Adipose tissue (tissue), 3 donors: Measurements from ENCODE around the gene SCAMP2. TPM values are rescaled to one million over a fixed set of nuclear protein-coding genes. Genes with fewer than 3 reads are reported as not detected.
"Not testable (repeated sequence)": the region's sequence is repeated elsewhere in the genome, so short reads cannot be mapped to it uniquely, and the experiment has no call there.

Experiments used
- H3K27ac ChIP-seq: one replicate; pipeline ENCODE4 v1.5.1; 2013; ENCODE audit warnings: low read depth, low read length
- WGBS, 3 donors: extraction: QIAGEN DNeasy Blood & Tissue Kit; methylation state at CpG; one replicate each; pipeline ENCODE4 v1.1.7; 2013; 5-methylcytosine and 5-hydroxymethylcytosine counted together
- polyA plus RNA-seq, 3 donors: library from polyadenylated mRNA; stranded (reverse); fragments of 200-250 nt; gene quantifications; one replicate each; pipeline ENCODE4 v1.2.3, GENCODE V29; 2013
- donor health status: healthy with polysubstance abuse.
- donor health status: Bipolar disorder and iron deficiency.
- donor health status: healthy.

Gene SCAMP2
- polyA plus RNA-seq, 3 donors = 26.3 to 48.1 (median 34.8) TPM

DNA sequence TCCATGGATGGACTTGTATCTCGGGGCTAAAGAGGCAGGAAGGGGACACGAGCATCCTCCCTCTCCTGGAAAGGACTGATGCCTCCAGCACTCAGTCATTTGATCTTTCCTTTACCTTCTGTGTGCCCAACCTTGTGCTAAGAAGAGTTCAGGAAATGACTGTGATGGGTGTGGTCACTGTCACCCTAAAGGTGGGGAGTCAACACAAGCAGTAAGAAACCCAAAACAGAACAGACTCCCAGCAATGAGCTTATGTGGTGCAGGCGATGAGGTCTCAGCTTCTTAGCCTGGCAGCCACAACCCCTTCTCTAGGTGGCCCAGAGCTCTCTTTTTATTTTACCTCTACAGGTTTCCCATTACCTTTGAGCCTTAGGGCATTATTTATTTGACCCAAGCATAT, 20.5 kb upstream of the SCAMP2 start:
- H3K27ac ChIP-seq = no peak overlapping the region
- 80 to 90% (median 87%) methylated on average over 3 of the region's 3 CpGs for WGBS, 3 donors

DNA sequence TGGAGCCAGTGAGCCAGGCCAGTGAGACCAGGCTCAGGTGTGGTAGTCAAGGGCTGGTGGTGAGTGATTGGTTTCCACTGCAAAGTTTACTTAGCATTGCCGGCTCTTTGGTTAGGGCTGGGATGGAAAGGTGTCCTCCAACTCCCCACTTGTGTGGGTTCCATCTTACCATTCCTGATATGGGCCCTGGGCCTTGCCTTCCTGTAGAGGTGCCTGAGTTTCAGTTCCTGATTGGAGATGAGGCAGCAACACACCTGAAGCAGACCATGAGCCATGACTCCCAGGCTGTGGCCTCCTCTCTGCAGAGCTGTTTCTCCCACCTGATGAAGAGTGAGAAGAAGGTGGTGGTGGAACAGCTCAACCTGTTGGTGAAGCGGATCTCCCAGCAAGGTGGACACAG, 19.8 kb upstream of the SCAMP2 start:
- H3K27ac ChIP-seq = no peak overlapping the region
- 77 to 98% (median 95%) methylated on average over 2 of the region's 2 CpGs for WGBS, 3 donors

DNA sequence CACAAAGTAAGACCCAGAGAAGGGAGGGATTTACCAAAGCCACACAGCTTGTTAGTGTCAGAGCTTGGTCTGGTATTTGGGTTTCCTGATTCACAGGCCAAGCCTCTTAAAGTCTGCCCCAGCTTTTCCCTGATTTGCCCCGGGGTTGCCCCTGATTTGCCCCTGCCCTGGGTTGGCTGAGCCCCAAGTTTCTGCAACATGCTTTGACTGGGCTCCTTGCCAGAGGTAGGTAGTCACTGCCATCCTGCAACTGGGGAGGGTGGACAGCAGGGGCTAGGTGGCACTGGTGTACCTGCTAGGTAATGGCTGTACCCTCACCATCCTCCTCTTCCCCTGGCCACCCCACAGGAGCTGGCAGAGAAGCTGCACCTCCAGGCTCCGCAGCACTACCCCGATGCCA, 19.1 kb upstream of the SCAMP2 start:
- 53 to 86% (median 81%) methylated on average over 3 of the region's 3 CpGs for WGBS, 3 donors

DNA sequence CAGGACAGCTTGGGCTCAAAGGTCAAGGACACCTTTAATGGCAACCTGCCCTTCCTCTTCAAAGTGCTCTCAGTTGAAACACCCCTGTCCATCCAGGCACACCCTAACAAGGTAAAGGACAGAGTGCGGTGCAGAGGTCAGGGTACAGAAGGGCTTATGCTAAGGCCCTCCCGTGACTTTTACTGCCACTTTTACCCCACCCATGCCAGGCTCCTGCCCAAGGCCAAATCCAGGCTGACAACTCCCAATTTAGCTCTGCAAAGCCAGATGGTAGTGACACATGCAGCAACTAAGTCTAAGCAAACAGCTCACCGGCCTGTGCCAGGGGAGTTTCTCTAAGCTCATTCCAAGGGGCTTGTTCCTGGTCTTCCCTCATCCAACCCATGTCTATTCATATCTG, 18.3 kb upstream of the SCAMP2 start:
- no peak overlapping the region for H3K27ac ChIP-seq
- 43 to 98% (median 96%) methylated on average over 3 of the region's 3 CpGs for WGBS, 3 donors

More for the DNA sequence above, 19.1 kb upstream of the SCAMP2 start:
- no peak overlapping the region for H3K27ac ChIP-seq

DNA sequence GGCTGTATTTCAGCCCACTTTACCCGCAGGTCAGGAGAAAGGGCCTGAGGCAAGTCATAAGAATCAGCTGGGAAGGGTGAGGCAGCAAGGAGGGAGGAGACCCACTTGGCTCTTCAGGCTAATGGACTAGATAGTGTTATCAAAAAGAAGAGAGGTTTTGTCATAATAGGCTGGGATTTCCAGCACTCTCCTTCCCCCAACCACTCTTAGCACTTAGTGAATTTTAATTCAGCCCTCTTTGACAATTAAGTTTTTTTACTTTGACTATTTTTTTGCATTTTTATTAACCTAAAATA, 17.4 kb upstream of the SCAMP2 start:
- H3K27ac ChIP-seq = no peak overlapping the region
- 0 to 7% (median 0%) methylated on average over 1 of the region's 1 CpG for WGBS, 3 donors

- 1 to 2% (median 1%) methylated on average over 45 to 47 of the region's 47 CpGs for WGBS, 3 donors
- H3K27ac ChIP-seq = no peak within 1 kb of the TSS
These were observed 16.9 kb upstream of the SCAMP2 start, which contains the start of gene MPI for GRCh38 chr15:74889883-74890664. Gene MPI, plus strand, starts transcription at chr15:74890042. Its CDS starts 32 bp downstream, at chr15:74890074.

DNA sequence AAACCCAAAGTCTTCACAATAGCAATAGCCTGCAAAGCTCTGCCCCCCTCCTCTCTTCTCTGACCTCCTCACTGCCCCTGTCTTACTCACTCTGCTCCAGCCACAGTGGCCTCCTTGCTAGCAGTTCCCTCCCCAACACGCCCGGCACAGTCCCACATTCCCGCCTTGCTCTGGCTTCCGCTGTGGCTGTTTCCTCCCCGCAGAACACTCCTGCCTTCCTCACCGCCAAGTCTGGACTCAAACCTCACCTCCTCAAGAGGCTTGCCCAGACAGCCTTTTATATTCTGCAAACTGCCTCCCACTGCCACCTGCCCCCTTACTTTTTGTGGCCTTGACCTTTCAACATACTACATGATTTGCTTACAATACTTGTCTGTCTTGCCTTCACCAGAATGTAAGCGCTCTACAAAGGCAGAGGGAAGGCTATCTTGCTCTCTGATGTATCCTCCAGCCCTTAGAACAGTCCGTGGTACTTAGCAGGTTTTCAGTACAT, 16.3 kb upstream of the SCAMP2 start:
- H3K27ac ChIP-seq = no peak overlapping the region
- WGBS, 3 donors = 9 to 39% (median 10%) methylated on average over 8 of the region's 8 CpGs

- H3K27ac ChIP-seq = no peak overlapping the region
- WGBS, 3 donors = 81 to 98% (median 85%) methylated on average over 4 of the region's 4 CpGs
These were observed 15.6 kb upstream of the SCAMP2 start for GRCh38 chr15:74888716-74889115.

- H3K27ac ChIP-seq = not testable (repeated sequence)
- WGBS, 3 donors = 72 to 87% (median 73%) methylated on average over 7 to 8 of the region's 10 CpGs
These were observed 14.5 kb upstream of the SCAMP2 start for GRCh38 chr15:74887537-74888193.

DNA sequence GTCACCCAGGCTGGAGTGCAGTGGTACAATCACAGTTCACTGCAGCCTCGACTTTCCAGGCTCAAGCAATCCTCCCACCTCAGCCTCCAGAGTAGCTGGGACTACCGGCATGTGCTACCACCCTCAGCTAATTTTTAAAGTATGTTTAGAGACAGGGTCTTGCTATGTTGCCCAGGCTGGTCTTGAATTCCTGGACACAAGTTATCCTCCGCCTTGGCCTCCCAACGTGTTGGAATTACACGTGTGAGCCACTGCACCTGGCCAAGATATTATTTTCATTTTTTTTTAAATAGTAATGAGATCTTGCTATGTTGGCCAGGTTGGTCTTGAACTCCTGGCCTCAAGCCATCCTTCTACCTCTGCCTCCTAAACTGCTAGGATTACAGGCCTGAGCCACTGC, 12.3 kb upstream of the SCAMP2 start:
- 82 to 91% (median 90%) methylated on average over 5 of the region's 5 CpGs for WGBS, 3 donors

DNA sequence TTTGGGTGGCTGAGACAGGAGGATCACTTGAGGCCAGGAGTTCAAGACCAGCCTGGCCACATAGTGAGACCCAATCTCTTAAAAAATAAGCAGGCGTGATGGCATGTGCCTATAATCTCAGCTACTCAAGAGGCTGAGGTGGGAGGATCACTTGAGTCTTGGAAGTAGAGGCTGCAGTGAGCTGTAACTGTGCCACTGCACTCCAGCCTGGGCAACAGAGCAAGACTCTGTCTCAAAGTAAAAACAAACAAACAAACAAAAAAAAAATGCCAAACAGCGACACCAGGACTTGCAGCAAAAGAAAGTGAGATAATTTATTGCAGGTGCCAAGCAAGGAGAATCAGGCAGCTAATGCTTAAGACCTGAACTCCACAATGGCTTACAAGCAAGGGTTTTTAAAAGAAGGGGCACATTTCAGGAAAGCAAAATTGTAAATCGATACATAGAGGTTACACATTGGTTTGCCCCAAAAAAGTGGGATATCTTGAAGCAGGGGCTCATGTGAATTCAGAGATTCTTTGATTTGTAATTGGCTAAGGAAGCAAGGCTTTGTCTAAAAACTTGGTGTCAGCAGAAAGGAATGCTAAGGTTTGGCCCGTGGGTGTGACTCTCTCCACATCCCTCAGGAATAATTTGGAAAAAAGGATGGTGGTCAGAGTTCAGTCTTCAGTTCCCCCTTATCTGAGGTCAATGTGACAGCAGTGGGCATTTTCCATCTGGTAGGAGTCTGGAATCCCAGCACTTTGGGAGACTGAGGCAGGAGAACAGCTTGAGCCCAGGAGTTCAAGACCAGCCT, 11.5 kb upstream of the SCAMP2 start:
- WGBS, 3 donors = 70 to 86% (median 78%) methylated on average over 4 of the region's 4 CpGs
- no peak overlapping the region for H3K27ac ChIP-seq

More for the DNA sequence above, 12.3 kb upstream of the SCAMP2 start:
- H3K27ac ChIP-seq = no peak overlapping the region

- no peak overlapping the region for H3K27ac ChIP-seq
- WGBS, 3 donors = 92 to 97% (median 96%) methylated on average over 6 of the region's 6 CpGs
These were observed 9.4 kb upstream of the SCAMP2 start for GRCh38 chr15:74882528-74882927.

DNA sequence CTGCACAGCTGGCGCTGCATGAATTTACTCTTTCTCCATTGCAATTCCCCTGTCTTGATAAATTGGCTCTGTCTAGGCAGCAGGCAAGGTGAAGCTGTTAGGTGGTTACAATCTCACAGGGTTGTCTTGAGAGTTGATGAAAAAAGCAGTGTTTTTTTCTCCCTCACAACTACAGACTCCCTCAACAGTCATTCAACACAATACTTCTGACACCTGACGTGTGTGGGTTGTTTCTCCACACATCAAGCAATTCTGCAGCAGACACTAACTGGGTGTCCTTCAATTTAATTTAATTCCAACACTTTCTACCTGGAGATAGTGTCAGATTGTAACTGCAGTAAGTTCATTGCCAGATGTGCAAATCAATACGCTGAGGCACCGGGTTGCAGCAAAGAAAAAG, 5.1 kb upstream of the SCAMP2 start:
- no peak overlapping the region for H3K27ac ChIP-seq
- 75 to 92% (median 89%) methylated on average over 4 of the region's 4 CpGs for WGBS, 3 donors

GRCh38 chr15:74873756-74874424, 725 bp upstream of the SCAMP2 start:
- no peak overlapping the region for H3K27ac ChIP-seq
- 30 to 39% (median 32%) methylated on average over 16 of the region's 16 CpGs for WGBS, 3 donors

DNA sequence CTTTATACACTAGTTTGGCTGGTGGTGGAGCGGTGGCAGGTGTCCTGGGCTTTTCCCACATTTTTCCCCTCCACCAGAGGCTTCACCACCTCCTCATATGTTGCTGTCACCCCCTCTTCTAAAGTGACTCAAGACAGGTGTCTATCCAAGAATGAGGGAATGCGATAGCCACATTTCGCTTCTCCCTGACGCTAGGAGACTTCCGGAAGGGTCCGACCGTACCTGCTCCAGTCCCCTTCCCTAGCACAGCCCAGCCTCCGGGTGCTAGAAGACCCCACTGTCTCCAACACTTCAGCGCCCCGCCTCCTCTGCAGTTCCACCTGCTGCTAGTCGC, 496 bp downstream of the SCAMP2 start:
- H3K27ac ChIP-seq = peak overlapping the region; percentile 19
- 1% methylated on average over 11 of the region's 11 CpGs for whole genome bisulfite sequencing, 3 donors

GRCh38 chr15:74870436-74871215, 2.5 kb downstream of the SCAMP2 start:
- WGBS, 3 donors = 25% methylated on average over 6 of the region's 6 CpGs

GRCh38 chr15:74869726-74870407, 3.3 kb downstream of the SCAMP2 start:
- WGBS, 3 donors = 18 to 29% (median 23%) methylated on average over 6 of the region's 6 CpGs

More at GRCh38 chr15:74870436-74871215, 2.5 kb downstream of the SCAMP2 start:
- H3K27ac ChIP-seq = no peak overlapping the region

GRCh38 chr15:74869372-74869725, 3.8 kb downstream of the SCAMP2 start:
- no peak overlapping the region for H3K27ac ChIP-seq

More at GRCh38 chr15:74869726-74870407, 3.3 kb downstream of the SCAMP2 start:
- H3K27ac ChIP-seq = no peak overlapping the region
